H1 (cell line): ENCODE measurements around the gene TAOK1.

Experiments used
- HDAC2 ChIP-seq, 2 experiments: fragments of 300-600 bp in 1 of 2; sonication (generic) in 1 of 2; IDR thresholded peaks; 2 replicates each; pipeline ENCODE4 v1.6.1; 2011 to 2012; ENCODE audit warnings: low read depth in 2 of 2, low read length in 2 of 2, mild to moderate bottlenecking in 2 of 2, moderate library complexity in 2 of 2, borderline replicate concordance in 1 of 2, inconsistent platforms in 1 of 2
- POLR2A ChIP-seq, 2 experiments: IDR thresholded peaks; 1 replicate in 1 of 2; 2 replicates in 1 of 2; pipeline ENCODE4 v1.6.1; 2011; ENCODE audit warnings: low read depth in 2 of 2, low read length in 2 of 2, mild to moderate bottlenecking in 2 of 2; ENCODE audit errors: control extremely low read depth in 1 of 2
- TEAD4 ChIP-seq: IDR thresholded peaks from 2 replicates; pipeline ENCODE4 v1.6.1; 2012; ENCODE audit warnings: low read depth, low read length, inconsistent platforms, mixed read lengths

DNA sequence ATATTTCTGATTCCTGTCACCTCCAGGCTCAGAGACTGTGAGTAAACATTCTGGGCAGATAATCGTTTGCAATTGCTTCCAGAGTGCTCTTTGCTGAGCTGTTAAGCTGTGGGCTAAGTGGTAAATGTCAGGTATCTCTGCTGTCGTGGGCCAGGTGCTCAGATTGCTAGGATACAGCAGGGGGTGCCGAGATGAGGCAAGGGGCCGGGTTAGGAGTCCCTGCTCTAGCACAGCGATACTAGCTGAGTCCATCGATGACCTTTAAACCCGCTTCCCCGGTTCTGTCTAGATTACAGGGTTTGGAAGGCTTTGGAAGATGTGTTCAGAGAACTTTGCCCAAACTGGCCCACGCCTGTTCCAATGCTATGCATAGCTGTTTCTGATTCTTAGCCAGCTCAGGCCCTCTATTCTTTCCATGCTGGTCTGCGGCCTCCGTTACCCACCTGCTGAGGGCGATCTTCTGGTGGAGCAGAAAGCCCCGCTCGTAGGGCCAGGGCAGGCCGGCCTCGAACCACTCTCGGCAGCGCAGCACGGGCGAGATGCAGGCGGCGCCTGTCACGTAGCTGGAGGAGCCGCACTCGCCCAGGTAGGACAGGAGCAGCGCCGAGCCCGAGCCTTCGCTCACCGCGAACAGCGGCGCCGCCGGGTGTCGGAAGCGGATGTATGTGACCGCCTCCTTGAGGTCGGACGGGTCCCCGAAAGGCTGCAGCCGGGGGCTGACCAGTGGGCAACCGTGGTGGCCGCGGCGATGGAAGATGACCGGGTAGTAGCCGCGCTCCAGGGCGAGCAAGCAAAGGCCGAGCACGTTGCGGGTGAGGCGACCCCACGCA is 175.7 kb downstream of the TAOK1 start:
- TF ChIP-seq POLR2A (IDR thresholded peaks at IDR 0.05; ENCODE audit: control extremely low read depth in 1 of 2, low read depth in 2 of 2, low read length in 2 of 2) (no peak), TEAD4 (no peak), HDAC2 (IDR thresholded peaks at IDR 0.05; ENCODE audit: borderline replicate concordance in 1 of 2, low read depth in 2 of 2, low read length in 2 of 2) (0 out of 4 replicates have a peak, but pooled peaks have one; percentile 29 to 54)
